Peyer's patch (tissue), 4 donors: ENCODE data around the gene GPR176. TPM values are rescaled to one million over a fixed set of nuclear protein-coding genes. Genes with fewer than 3 reads are reported as not detected.

ENCODE experiments used
- DNase-seq, 3 donors: peaks; one replicate each; pipeline ENCODE4 v3.0.0-alpha.2; 2017 to 2019
- H3K27ac ChIP-seq, 4 donors: fragments of 200-600 bp; sonication (generic); one replicate each; pipeline ENCODE4 v1.5.1; 2016 to 2019
- H3K27me3 ChIP-seq, 2 donors: fragments of 200-600 bp; sonication (generic); one replicate each; pipeline ENCODE4 v1.5.1; 2019
- H3K36me3 ChIP-seq, 3 donors: fragments of 200-600 bp; sonication (generic); one replicate each; pipeline ENCODE4 v1.5.1; 2016 to 2019
- H3K4me1 ChIP-seq, 4 donors: fragments of 200-600 bp; sonication (generic); one replicate each; pipeline ENCODE4 v1.5.1; 2016 to 2019
- H3K4me3 ChIP-seq, 4 donors: fragments of 200-600 bp; sonication (generic); 1 replicate in 3 of 4; 2 replicates in 1 of 4; pipeline ENCODE4 v1.5.1; 2016 to 2019; ENCODE audit warnings: mild to moderate bottlenecking in 1 of 4
- H3K9me3 ChIP-seq, 4 donors: fragments of 200-600 bp; sonication (generic); one replicate each; pipeline ENCODE4 v1.5.1; 2016 to 2019; ENCODE audit warnings: mild to moderate bottlenecking in 1 of 4
- POLR2A ChIP-seq, 2 donors: fragments of 450-650 bp; IDR thresholded peaks; one replicate each; pipeline ENCODE4 v1.5.1; 2017; ENCODE audit warnings: antibody characterized with exemption in 2 of 2, mild to moderate bottlenecking in 2 of 2, moderate library complexity in 2 of 2
- total RNA-seq, 4 donors: library from RNA; depleted of rRNA; stranded (reverse); fragments of >200 nt; gene quantifications; one replicate each; pipeline ENCODE4 v1.1.0, GENCODE V29; 2016
- TF ChIP-seq, protein P1 (sequence below), 6 experiments: fragments of 450-650 bp in 4 of 6; fragments of 200-600 bp in 2 of 6; sonication (generic) in 1 of 6; IDR thresholded peaks; one replicate each; pipeline ENCODE4 v1.5.1; 2017 to 2019; ENCODE audit warnings: antibody characterized with exemption in 6 of 6, mild to moderate bottlenecking in 3 of 6, moderate library complexity in 1 of 6

Gene GPR176
- total RNA-seq, 4 donors from 2014 or later = 0.88 to 4.3 (median 3.1) TPM

DNA sequence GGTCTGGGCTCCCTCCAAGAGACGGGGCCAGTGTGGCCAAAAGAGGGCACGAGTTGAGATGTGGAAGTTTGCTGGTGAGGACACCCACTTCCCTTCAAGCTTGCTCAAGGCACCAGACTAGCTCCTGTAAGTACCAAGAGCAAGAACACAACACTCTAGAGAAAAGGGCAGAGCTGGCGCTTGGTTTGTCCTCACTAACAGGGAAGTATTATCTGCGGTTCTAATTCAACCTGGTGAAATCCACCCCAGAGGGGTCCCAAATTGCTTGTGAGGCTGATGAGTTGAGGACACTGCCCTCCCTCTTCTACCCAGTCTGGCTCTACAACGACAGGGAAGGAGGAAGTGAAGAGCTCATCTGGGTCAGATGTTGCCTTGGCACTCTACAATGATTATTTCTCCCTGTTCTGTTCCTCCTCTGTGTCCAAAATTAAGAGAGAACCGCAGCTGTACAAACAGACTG, 120.5 kb downstream of the GPR176 start:
- TF ChIP-seq POLR2A (IDR thresholded peaks at IDR 0.05) = no peak
- TF ChIP-seq, protein P1, sequence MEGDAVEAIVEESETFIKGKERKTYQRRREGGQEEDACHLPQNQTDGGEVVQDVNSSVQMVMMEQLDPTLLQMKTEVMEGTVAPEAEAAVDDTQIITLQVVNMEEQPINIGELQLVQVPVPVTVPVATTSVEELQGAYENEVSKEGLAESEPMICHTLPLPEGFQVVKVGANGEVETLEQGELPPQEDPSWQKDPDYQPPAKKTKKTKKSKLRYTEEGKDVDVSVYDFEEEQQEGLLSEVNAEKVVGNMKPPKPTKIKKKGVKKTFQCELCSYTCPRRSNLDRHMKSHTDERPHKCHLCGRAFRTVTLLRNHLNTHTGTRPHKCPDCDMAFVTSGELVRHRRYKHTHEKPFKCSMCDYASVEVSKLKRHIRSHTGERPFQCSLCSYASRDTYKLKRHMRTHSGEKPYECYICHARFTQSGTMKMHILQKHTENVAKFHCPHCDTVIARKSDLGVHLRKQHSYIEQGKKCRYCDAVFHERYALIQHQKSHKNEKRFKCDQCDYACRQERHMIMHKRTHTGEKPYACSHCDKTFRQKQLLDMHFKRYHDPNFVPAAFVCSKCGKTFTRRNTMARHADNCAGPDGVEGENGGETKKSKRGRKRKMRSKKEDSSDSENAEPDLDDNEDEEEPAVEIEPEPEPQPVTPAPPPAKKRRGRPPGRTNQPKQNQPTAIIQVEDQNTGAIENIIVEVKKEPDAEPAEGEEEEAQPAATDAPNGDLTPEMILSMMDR (IDR thresholded peaks at IDR 0.05) = no peak
- Histone ChIP-seq H3K27ac (no peak overlapping the region), H3K4me1 (no peaks in the 10 kb centered on the region), H3K36me3 (no peaks in the 10 kb centered on the region), H3K27me3 (no peaks in the 10 kb centered on the region), H3K9me3 (no peaks in the 10 kb centered on the region), H3K4me3 (no peak overlapping the region)
- DNase-seq = no peak

DNA sequence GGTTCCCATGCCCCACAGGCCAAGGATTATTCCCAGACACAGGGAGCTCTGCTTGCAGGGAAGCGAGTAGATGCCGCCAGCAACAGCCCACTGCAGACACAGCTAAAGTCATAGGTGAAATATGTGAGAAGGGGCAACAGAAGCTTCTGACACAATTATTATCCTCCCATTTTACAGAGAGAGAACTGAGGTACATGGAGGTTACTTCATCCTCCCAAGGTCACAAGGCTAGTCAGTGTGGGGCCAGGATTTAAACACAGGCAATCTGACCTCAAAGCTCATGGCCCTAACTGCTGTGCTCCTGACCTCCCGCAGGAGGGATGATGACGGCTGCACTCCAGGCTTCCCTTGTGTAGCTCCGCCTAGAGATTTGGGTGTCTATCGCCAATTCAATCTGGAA, 121.7 kb downstream of the GPR176 start:
- no peaks in the 10 kb centered on the region for H3K9me3 ChIP-seq
- H3K36me3 ChIP-seq = no peaks in the 10 kb centered on the region
- H3K4me3 ChIP-seq = no peak overlapping the region
- no peak overlapping the region for H3K27ac ChIP-seq
- H3K27me3 ChIP-seq = no peaks in the 10 kb centered on the region
- DNase-seq = no peak
- TF ChIP-seq, protein P1 (IDR thresholded peaks at IDR 0.05) = no peak
- no peak for TF ChIP-seq POLR2A (IDR thresholded peaks at IDR 0.05)
- no peaks in the 10 kb centered on the region for H3K4me1 ChIP-seq

DNA sequence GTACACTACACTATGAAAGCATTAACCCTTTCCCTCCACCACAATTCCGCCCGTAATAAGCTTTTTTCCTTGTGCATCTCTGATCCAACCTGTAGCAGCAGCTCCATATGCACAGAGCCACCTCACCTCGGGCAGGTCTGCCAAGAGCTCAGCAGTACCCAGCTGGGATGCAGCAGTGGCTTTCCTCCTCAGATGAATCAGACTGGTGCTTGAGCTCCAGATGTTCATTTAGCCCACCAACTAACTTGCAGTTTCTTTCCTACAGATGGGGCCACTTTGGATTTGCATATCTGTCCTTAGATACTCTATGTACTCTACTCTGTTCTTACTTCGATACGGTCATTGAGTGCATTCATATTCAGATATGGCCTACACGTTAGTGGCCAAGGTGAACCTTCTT, 122.7 kb downstream of the GPR176 start:
- Histone ChIP-seq H3K9me3 (no peaks in the 10 kb centered on the region), H3K4me3 (no peak overlapping the region), H3K27ac (no peak overlapping the region), H3K27me3 (no peaks in the 10 kb centered on the region), H3K4me1 (no peaks in the 10 kb centered on the region), H3K36me3 (no peaks in the 10 kb centered on the region)
- no peak for DNase-seq
- TF ChIP-seq POLR2A (IDR thresholded peaks at IDR 0.05) = no peak
- TF ChIP-seq, protein P1 (IDR thresholded peaks at IDR 0.05) = no peak

DNA sequence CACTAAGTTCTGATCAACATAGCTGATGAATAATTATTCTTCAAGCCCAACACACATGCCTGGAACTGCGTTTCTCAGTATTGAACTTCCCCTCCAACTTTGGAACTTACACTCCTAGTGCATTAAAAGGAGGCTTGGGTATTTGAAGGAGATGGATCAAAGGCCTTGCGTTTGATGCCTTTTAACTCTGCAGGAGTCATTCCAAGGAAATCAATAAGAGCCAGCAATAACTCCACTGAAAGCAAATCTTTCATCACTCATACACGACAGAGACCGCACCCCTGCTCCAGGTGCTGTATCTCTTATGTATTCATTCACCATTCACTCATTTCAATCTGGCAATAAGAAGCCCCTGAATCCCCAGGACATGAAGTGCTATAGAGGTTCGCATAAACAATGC, 123.5 kb downstream of the GPR176 start:
- TF ChIP-seq POLR2A (IDR thresholded peaks at IDR 0.05) = no peak
- TF ChIP-seq, protein P1 (IDR thresholded peaks at IDR 0.05) = no peak
- Histone ChIP-seq H3K36me3 (no peaks in the 10 kb centered on the region), H3K27me3 (no peaks in the 10 kb centered on the region), H3K4me3 (no peak overlapping the region), H3K27ac (no peak overlapping the region), H3K4me1 (no peaks in the 10 kb centered on the region), H3K9me3 (no peaks in the 10 kb centered on the region)
- no peak for DNase-seq

DNA sequence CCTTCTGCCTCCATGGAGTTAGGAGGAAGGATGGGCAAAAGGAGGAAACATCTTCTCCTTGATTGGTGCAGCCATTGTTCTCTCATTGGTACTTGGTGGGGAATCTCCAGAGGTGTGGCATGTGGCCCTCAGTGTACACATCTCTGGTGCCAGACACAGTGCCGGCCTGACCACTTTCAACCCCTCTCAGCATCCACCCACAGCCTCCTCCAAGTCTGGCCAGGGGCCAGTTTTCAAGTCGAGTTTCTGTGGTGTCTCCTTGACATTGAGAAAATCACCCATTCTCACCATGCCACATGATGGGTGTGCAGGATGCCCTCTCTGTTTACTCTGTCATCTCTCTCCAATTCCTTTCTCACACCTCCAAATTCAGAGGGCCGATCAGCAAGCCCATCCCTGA, 124.6 kb downstream of the GPR176 start:
- H3K27me3 ChIP-seq = no peaks in the 10 kb centered on the region
- H3K27ac ChIP-seq = no peak overlapping the region
- no peak for DNase-seq
- TF ChIP-seq, protein P1 (IDR thresholded peaks at IDR 0.05) = no peak
- no peak for TF ChIP-seq POLR2A (IDR thresholded peaks at IDR 0.05)
- H3K4me3 ChIP-seq = no peak overlapping the region
- no peaks in the 10 kb centered on the region for H3K9me3 ChIP-seq
- no peaks in the 10 kb centered on the region for H3K4me1 ChIP-seq
- no peaks in the 10 kb centered on the region for H3K36me3 ChIP-seq

DNA sequence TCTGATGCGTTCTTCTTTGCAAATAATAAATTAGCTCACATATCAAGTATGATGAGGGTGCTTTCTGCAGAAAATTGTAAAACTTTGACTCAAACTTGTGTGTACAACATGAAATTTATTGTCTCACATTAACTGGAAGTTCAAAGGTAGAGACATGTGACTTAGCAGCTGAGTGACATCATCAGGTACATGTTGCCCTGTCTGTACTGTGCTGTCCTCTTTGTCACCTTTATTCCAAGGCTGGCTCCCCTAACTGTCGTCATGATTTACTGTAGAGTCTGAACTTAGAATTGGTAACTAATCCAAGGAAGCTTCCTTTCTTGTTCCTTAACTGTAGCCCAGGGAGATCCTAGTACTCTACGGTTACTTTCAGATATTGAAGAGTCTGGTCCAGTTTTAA, 125.1 kb downstream of the GPR176 start:
- H3K27ac ChIP-seq = no peak overlapping the region
- H3K9me3 ChIP-seq = no peaks in the 10 kb centered on the region
- TF ChIP-seq POLR2A (IDR thresholded peaks at IDR 0.05) = no peak
- TF ChIP-seq, protein P1 (IDR thresholded peaks at IDR 0.05) = no peak
- H3K36me3 ChIP-seq = no peaks in the 10 kb centered on the region
- no peak overlapping the region for H3K4me3 ChIP-seq
- no peaks in the 10 kb centered on the region for H3K4me1 ChIP-seq
- DNase-seq = no peak
- no peaks in the 10 kb centered on the region for H3K27me3 ChIP-seq
